Right cardiac atrium (tissue), 5 donors: ENCODE measurements around the gene CDKAL1. TPM values are rescaled to one million over a fixed set of nuclear protein-coding genes. Genes with fewer than 3 reads are reported as not detected.
"Not testable (repeated sequence)": the region's sequence is repeated elsewhere in the genome, so short reads cannot be mapped to it uniquely, and the experiment has no call there.

Experiments
- ATAC-seq, 2 donors: fragments of 200-7000 bp; cut with Tn5 transposase; one replicate each; pipeline versions ENCODE4 v1.8.0 to v1.9.1; 2020; ENCODE audit warnings: moderate library complexity in 2 of 2, mild to moderate bottlenecking in 1 of 2
- DNase-seq, 3 donors: peaks; one replicate each; pipeline ENCODE4 v3.0.0-alpha.2; 2020
- H3K27ac ChIP-seq: one replicate; pipeline ENCODE4 v1.5.1; 2013; ENCODE audit warnings: mild to moderate bottlenecking, low read length, control low read depth, moderate library complexity
- H3K27me3 ChIP-seq: one replicate; pipeline ENCODE4 v1.6.1; 2013; ENCODE audit not compliant: control insufficient read depth, insufficient read depth
- H3K4me1 ChIP-seq: one replicate; pipeline ENCODE4 v1.6.1; 2013; ENCODE audit warnings: low read length; ENCODE audit not compliant: control insufficient read depth, insufficient read depth
- H3K4me3 ChIP-seq: one replicate; pipeline ENCODE4 v1.5.1; 2013; ENCODE audit warnings: low read length, control low read depth
- H3K9me3 ChIP-seq: one replicate; pipeline ENCODE4 v1.6.1; 2013; ENCODE audit warnings: low read length; ENCODE audit not compliant: control insufficient read depth
- WGBS: extraction: QIAGEN DNeasy Blood & Tissue Kit; methylation state at CpG from one replicate; pipeline ENCODE4 v1.1.7; 2013; 5-methylcytosine and 5-hydroxymethylcytosine counted together
- intact Hi-C, 4 donors: fragments of 100-400 bp; cut with DNase I; formaldehyde crosslinking; loops; one replicate each; pipeline versions ENCODE4 v1.11.0 to v1.14.0; 2022 to 2023
- polyA plus RNA-seq: library from polyadenylated mRNA; stranded (reverse); fragments of 200-250 nt; gene quantifications from one replicate; pipeline ENCODE4 v1.2.3, GENCODE V29; 2013
- total RNA-seq, 4 donors: library from RNA; stranded (reverse); fragmentation: NEBNext Ultra II Directional; extraction: Animal tissue kit (Norgen Biotek cat#: 25700); gene quantifications; one replicate each; pipeline ENCODE4 v1.2.1, GENCODE V29; 2021
- donor health status: healthy with polysubstance abuse.
- donor health status: DM: no; HTN: yes; CAD: no.
- donor health status: DM: no; HTN: no; CAD: no.
- donor health status: DM: no; HTN: yes; CAD: no; lungs with severe emphysema.
- donor health status: DM: yes; HTN: yes; CAD: no.

Gene CDKAL1
- total and polyA plus RNA-seq, 5 donors: 3.6 to 11.5 (median 10.8) TPM

- ATAC-seq: no peak
- Histone ChIP-seq H3K27me3 (no peaks in the 10 kb centered on the region), H3K9me3 (no peaks in the 10 kb centered on the region), H3K27ac (no peak overlapping the region), H3K4me3 (no peak overlapping the region), H3K4me1 (no peaks in the 10 kb centered on the region)
- WGBS: 46% methylated on average over 2 of the region's 2 CpGs
- DNase-seq: no peak
- intact Hi-C loops: no loop called here
These were observed 652.3 kb downstream of the CDKAL1 start for GRCh38 chr6:21186479-21187055.

GRCh38 chr6:21187485-21187884 lies 653.2 kb downstream of the CDKAL1 start:
- 62% methylated on average over 2 of the region's 2 CpGs for WGBS
- H3K27ac ChIP-seq: no peak overlapping the region
- H3K27me3 ChIP-seq: no peaks in the 10 kb centered on the region
- H3K4me3 ChIP-seq: no peak overlapping the region
- H3K4me1 ChIP-seq: no peaks in the 10 kb centered on the region
- H3K9me3 ChIP-seq: no peaks in the 10 kb centered on the region
- no peak for ATAC-seq
- DNase-seq: no peak
- intact Hi-C loops: no loop called here

- H3K4me3 ChIP-seq: no peak overlapping the region
- H3K9me3 ChIP-seq: no peaks in the 10 kb centered on the region
- DNase-seq (no peak), ATAC-seq (no peak)
- no peaks in the 10 kb centered on the region for H3K4me1 ChIP-seq
- no peak overlapping the region for H3K27ac ChIP-seq
- WGBS: 71% methylated on average over 9 of the region's 9 CpGs
- no peaks in the 10 kb centered on the region for H3K27me3 ChIP-seq
- intact Hi-C loops: no loop called here
These were observed 654.4 kb downstream of the CDKAL1 start for GRCh38 chr6:21188505-21189223.

GRCh38 chr6:21189759-21190158 lies 655.5 kb downstream of the CDKAL1 start:
- ATAC-seq (no peak), DNase-seq (no peak)
- H3K4me1 ChIP-seq: no peaks in the 10 kb centered on the region
- intact Hi-C loops: no loop called here
- no peak overlapping the region for H3K27ac ChIP-seq
- H3K27me3 ChIP-seq: no peaks in the 10 kb centered on the region
- WGBS: 72% methylated on average over 4 of the region's 4 CpGs
- no peak overlapping the region for H3K4me3 ChIP-seq
- no peaks in the 10 kb centered on the region for H3K9me3 ChIP-seq

- no peaks in the 10 kb centered on the region for H3K4me1 ChIP-seq
- ATAC-seq (no peak), DNase-seq (no peak)
- no peaks in the 10 kb centered on the region for H3K27me3 ChIP-seq
- H3K27ac ChIP-seq: no peak overlapping the region
- WGBS: 74% methylated on average over 2 of the region's 2 CpGs
- intact Hi-C loops: no loop called here
- no peaks in the 10 kb centered on the region for H3K9me3 ChIP-seq
- H3K4me3 ChIP-seq: no peak overlapping the region
These were observed 656.4 kb downstream of the CDKAL1 start for GRCh38 chr6:21190701-21191100.

- WGBS: 91% methylated on average over 2 of the region's 2 CpGs
These were observed 659.7 kb downstream of the CDKAL1 start for GRCh38 chr6:21193790-21194475.

GRCh38 chr6:21195301-21195700 lies 661.0 kb downstream of the CDKAL1 start:
- intact Hi-C loops, H3K9me3 ChIP-seq, H3K4me1 ChIP-seq, H3K27me3 ChIP-seq, H3K27ac ChIP-seq, H3K4me3 ChIP-seq, DNase-seq, ATAC-seq: not testable (repeated sequence)
- WGBS: 95% methylated on average over 7 of the region's 7 CpGs

More at GRCh38 chr6:21193790-21194475, 659.7 kb downstream of the CDKAL1 start:
- no peaks in the 10 kb centered on the region for H3K9me3 ChIP-seq
- H3K27me3 ChIP-seq: no peaks in the 10 kb centered on the region
- ATAC-seq (no peak), DNase-seq (no peak)
- H3K4me3 ChIP-seq: no peak overlapping the region
- intact Hi-C loops: no loop called here
- H3K4me1 ChIP-seq: no peaks in the 10 kb centered on the region
- H3K27ac ChIP-seq: no peak overlapping the region

GRCh38 chr6:21198032-21198640 lies 663.9 kb downstream of the CDKAL1 start:
- Histone ChIP-seq H3K27ac (no peak overlapping the region), H3K4me1 (peaks cover 2% of the 10 kb centered on the region), H3K4me3 (no peak overlapping the region), H3K27me3 (no peaks in the 10 kb centered on the region), H3K9me3 (no peaks in the 10 kb centered on the region)
- ATAC-seq (no peak), DNase-seq (no peak)
- WGBS: 74% methylated on average over 5 of the region's 5 CpGs
- intact Hi-C loops: no loop called here

GRCh38 chr6:21199262-21199661 lies 665.0 kb downstream of the CDKAL1 start:
- H3K4me3 ChIP-seq: no peak overlapping the region
- peaks cover 2% of the 10 kb centered on the region for H3K4me1 ChIP-seq
- no peak for ATAC-seq
- DNase-seq: no peak
- no peaks in the 10 kb centered on the region for H3K27me3 ChIP-seq
- intact Hi-C loops: no loop called here
- WGBS: 72% methylated on average over 6 of the region's 6 CpGs
- no peak overlapping the region for H3K27ac ChIP-seq
- H3K9me3 ChIP-seq: no peaks in the 10 kb centered on the region

GRCh38 chr6:21200134-21200870 lies 666.0 kb downstream of the CDKAL1 start:
- intact Hi-C loops: no loop called here
- Histone ChIP-seq H3K9me3 (no peaks in the 10 kb centered on the region), H3K27me3 (no peaks in the 10 kb centered on the region), H3K4me3 (no peak overlapping the region), H3K27ac (no peak overlapping the region), H3K4me1 (peaks cover 2% of the 10 kb centered on the region)
- no peak for ATAC-seq
- no peak for DNase-seq
- WGBS: 36% methylated on average over 7 of the region's 7 CpGs
